Activated CD4-positive, alpha-beta T cell treated with anti-CD3 and anti-CD28 coated beads, Interleukin-2, amount 50 U/mL, for 24 hours (primary cell): ENCODE results near the gene ATRX.
"Not testable (repeated sequence)": the region's sequence is repeated elsewhere in the genome, so short reads cannot be mapped to it uniquely, and the experiment has no call there.

Source experiments
- DNase-seq, 2 donors: peaks; one replicate each; pipeline ENCODE4 v3.0.0-alpha.2; 2020; ENCODE audit warnings: low read depth in 1 of 2, low spot score in 1 of 2

The ATRX gene

DNA sequence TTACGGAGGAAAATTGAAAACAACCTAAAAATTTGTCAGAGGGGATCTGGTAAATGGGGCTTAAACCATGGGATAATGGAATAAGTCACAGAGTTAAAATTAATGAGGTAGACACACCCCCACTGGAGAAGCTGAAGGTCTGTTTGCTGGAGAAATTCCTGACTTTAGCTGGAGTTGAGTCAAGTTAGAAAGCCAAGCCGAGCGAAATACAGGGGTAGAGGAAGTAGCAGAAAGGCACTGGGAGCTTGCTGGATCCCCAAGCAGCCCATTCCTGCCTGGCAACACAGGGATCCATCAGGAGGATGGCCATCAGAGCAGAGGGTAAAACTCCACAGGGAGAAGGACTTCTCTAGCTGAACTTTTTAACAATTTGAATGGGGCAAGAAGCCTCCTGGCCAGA, 163.8 kb downstream of the ATRX start:
- no peak for DNase-seq

DNA sequence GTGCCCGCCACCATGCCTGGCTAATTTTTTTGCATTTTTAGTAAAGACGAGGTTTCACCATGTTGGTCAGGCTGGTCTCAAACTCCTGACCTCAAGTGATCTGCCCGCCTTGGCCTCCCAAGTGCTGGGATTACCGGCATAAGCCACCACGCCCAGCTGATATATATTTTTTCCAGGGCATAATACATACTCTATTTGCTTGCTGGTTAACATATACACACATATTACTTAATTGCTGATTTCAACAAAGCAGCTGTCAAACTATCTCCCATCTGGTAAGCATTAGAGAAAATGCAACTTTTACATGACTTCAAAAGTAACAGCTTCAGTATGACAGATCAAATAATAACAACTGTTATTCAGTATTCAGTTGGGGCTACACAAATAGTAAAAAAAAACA, 164.6 kb downstream of the ATRX start:
- not testable (repeated sequence) for DNase-seq

DNA sequence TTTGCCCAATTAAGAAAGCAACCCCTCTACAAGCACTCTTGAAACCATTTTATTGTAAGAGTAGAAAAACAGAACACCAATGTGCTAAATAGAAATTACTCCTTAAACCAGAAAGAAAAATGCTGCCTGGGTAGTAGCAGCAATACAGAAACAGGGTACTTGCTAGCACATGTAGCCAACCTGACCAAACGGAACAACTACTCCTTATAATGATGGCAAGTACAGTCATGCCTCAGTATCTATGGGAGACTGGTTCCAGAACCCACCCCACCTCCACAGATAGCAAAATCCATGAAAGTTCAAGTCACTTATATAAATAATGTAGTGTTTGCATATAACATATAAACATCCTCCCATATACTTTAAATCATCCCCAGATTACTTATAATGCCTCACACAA, 168.8 kb downstream of the ATRX start:
- no peak for DNase-seq

DNA sequence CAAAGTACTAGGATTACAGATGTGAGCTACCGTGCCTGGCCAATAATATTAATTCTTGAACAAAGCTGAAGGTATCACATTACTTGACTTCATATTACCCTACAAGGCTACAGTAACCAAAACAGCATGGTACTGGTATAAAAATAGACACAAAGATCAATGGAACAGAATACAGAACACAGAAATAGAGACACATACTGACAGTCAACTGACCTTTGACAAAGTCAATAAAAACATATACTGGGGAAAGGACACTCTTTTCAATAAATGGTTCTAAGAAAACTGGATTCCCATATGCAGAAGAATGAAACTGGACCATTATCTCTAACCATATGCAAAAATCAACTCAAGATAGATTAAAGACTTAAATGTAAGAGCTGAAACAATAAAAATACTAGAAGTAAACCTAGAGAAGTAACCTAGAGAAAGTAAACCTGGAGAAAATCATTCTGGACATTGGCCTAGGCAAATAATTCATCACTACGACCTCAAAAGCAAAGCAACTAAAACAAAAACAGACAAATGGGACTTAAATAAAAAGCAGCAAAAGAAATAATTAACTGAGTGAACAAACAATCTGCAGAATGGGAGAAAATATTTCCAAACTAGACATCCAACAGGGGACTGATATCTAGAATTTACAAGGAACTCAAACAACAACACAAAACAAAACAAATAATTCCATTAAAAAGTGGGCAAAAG, 182.2 kb downstream of the ATRX start:
- no peak for DNase-seq

DNA sequence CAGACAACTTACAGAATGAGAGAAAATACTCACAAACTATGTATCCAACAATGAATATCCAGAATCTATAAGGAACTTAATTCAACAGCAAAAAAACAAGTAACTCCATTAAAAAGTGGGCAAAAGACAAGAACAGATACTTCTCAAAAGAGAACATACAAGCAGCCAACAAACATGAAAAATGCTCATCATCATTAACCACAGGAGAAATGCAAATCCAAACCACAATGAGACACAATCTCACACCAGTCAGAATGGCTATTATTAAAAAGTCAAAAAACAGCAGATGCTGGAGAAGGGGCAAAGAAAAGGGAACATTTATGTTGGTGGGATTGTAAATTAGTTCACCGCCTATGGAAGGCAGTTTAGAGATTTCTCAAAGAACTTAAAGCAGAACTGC, 188.5 kb downstream of the ATRX start:
- no peak for DNase-seq

DNA sequence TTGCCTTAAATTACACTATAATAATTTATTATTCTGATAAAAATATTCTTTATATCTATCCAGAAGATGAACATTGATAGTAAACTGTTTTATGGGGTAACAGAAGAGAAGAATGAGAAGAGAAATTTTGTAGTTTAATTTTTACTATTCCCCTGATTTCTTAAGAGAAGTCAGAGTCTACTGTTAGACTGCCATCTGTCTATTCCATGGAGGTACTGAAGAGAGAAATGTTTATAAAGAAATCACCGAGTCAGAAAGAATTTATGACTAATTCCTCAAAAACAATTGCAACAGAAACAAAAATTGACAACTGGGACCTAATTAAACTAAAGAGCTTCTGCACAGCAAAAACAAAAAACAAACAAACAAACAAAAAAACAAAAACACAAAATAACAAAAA, 188.9 kb downstream of the ATRX start:
- DNase-seq = no peak

DNA sequence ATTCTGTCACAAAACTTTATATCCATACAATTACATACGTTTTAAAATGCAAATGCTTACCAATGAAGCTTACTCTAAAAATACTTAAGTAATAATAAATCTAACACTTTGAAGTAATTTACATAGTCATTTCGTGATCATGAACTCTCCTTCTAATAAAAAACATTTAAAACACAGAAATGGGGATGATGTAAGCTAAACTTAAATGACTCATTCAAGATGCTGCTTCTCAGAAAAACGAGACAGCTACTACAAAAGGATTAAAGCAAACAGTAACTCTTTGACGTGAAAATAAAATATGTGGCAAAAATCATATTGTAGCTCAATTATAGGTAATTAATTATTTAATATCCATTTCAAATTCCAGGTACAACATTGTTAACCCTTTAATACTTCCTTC, 190.2 kb downstream of the ATRX start:
- no peak for DNase-seq

DNA sequence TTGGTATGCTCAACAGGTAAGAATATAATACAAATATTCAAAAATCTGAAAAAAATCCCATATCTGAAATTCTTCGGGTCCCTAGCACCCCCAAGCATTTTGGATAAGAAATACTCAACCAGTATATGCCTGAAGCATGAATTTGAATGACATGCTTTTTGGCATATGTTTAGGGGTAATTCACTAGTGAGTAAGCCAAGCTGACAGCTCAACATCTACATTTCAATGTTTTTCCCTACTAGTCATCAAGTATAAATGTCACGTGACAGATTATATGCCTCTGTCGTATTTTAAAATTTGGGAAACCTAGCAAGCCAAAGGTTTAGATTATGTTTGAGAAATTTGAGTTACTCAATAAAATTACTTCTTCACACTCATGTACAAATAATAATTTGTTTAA, 213.7 kb downstream of the ATRX start:
- no peak for DNase-seq

DNA sequence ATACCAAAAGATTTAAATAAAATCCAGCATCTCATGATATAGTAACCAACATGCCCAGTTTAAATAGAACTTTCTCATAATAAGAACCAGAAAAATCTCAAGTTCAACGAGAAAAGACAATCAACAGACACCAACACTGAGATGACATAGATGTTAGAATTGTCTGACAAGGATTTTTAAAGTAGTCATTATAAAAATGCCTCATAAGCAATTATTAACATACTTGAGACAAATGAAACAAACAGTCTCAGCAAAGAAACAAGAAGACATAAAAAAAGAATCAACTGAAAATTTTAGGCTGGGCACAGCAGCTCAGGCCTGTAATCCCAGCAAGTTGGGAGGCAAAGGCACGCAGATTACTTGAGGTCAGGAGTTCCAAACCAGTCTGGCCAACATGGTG, 220.7 kb downstream of the ATRX start:
- DNase-seq = no peak

DNA sequence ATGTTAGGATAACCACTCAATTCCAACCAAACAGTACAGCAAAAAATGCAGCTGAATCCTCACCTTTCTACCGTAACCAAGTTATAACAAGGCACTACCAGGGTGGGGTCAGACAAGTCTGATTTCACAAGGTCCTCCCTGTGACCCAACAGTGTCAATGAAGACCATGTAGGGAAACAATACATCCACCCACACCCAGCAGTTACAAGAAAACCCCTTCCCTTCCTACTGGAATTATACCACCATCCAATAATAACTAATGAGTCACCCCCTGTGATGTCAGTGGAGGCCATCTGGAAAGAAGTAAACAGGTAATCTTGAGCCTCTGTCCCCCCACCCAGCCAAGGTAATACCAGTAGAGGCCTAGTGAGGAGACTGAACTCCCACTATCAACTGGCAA, 221.2 kb downstream of the ATRX start:
- no peak for DNase-seq

DNA sequence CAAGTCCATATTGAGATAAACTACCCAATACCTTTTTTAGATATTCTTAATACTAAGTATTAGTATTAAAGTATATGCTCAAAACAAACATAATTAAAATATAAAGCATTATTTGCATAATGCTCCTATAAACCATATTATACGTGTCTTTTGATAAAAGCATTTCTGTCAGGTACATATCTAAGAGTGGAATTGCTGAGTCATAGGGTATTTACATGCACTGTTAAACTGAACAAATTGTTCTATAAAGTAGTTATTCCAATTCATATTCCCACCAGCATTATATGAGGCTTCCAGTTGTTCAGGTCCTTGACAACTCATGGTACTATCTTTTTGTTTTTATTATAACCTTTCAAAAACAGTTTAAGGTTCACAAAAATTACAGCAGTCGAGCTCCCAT, 224.6 kb downstream of the ATRX start:
- no peak for DNase-seq

DNA sequence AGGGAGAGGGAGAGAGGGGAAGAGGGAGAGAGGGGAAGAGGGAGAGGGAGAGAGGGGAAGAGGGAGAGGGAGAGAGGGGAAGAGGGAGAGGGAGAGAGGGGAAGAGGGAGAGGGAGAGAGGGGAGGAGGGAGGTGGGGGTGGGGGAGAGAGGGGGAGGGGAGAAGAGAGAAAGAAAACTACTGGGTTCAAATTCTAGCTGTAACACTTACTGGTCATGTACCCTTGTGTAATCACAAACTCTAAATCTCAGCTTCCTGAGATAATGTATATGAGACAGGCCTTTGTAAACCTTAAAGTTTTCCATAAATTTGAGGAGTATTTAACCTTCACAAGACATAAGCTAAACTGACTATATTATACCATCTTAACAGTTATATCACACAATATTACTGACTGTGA, 229.7 kb downstream of the ATRX start:
- no peak for DNase-seq

DNA sequence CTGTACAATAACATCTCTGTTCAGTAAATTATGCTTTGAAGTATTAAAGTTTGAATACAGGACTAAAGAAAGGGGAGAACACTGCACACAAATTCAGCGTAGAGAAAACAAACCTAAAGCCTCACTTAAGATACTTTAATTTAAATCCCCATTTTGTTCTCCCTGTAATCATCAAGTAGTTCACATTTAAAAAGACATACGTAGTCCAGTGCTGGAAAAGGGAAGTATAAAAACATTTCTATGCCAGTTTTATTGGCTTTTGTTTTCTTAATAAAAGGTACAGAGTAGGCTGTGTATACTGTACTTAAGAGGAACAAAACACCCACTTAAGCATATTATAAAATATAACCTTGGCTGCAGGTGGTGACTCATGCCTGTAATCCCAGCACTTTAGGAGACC, 237.3 kb downstream of the ATRX start:
- DNase-seq = no peak

DNA sequence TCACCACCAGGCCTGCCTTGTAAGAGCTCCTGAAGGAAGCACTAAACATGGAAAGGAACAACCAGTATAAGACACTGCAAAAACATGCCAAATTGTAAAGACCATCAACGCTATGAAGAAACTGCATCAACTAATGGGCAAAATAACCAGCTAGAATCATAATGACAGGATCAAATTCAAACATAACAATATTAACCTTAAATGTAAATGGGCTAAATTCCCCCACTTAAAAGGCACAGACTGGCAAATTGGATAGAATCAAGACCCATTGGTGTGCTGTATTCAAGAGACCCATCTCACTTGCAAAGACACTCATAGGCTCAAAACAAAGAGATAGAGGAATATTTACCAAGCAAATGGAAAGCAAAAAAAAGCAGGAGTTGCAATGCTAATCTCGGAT, 246.2 kb downstream of the ATRX start:
- not testable (repeated sequence) for DNase-seq

DNA sequence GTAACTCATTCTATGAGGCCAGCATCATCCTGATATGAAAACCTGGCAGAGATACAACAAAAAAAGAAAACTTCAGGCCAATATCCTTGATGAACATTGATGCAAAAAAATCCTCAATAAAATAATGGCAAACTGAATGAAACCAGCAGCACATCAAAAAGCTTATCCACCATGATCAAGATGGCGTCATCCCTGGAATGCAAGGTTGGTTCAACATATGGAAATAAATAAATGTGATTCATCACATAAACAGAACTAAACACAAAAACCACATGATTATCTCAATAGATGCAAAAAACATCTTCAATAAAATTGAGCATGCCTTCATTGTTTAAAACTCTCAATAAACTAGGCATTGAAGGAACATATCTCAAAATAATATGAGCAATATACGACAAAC, 254.8 kb downstream of the ATRX start:
- not testable (repeated sequence) for DNase-seq

DNA sequence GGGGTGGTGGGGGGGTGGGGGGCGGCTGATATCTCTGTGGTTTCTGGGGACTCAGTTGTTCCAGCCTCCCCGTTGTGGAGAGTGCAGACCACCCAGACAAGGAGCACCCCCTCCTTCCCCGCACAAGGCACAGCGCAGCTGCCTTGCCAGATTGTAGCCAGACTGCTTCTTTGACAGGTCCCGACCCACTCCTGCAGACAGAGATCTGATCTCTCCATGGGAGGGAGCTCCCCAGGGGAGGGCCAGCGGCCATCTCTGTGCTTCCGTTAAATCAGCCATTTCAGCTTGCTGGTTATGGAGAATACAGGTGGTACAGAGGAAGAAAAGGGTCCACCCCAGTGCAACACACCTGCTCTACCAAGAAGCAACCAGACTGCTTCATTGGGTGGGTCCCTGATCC, 258.0 kb downstream of the ATRX start:
- no peak for DNase-seq

DNA sequence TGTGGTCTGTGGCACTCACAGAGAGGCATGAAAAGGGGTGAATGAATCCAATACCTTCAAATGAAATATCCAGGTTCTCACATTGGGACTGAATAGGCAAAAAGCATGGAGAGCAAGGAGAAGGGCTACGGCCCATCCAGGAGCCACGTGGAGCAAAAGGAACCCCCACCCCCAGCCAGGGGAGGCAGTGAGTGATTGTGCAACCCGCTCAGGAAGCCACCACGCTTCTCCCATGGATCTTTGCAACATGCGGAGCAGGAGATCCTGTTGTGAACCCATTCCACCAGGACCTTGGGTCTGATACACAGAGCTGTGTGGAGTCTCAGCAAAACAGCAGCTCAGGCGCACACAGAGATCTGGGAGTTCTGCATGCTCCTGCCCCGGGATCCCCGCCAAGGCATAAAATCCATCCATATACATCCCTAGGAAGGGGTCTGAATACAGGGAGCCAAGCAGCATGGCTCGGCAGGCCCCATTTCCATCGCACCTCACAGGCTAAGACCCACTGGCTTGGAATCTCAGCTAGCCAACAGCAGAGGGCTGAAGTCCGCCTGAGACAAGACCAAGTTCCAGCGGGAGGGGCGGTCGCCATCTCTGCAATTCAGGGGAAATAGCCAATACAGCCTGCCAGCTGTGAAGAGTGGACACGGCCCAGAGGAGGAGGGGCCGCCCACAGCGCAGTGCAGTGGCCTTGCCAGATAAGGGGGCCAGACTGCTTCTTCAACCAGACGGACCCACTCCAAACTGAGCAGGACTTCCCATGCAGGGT, 258.6 kb downstream of the ATRX start:
- DNase-seq = no peak

DNA sequence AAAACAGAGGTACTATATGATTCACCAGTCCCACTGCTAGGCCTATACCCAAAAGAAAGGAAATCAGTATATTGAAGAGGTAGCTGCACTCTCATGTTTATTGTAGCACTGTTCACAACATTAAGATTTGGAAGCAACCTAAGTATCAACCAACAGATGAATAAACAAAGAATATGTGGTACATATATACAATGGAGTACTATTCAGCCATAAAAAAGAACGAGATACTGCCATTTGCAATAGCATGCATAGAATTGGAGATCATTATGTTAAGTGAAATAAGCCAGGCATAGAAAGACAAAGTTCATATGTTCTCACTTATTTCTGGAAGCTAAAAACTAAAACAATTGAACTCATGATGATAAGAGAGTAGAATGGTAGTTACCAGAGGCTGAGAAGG, 266.3 kb downstream of the ATRX start:
- DNase-seq = no peak

DNA sequence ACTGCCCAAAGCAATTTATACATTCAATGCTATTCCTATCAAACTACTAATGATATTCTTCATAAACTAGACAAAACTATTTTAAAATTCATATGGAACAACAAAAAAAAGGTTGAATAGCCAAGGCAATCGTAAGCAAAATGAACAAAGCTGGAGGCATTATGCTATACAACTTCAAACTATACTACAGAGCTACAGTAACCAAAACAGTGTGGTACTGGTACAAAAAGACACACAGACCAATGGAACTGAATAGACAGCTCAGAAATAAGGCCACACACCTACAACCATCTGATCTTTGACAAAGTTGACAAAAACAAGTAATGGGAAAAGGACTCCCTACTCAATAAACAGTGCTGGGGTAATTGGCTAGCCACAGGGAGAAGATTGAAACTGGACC, 271.8 kb downstream of the ATRX start:
- no peak for DNase-seq

DNA sequence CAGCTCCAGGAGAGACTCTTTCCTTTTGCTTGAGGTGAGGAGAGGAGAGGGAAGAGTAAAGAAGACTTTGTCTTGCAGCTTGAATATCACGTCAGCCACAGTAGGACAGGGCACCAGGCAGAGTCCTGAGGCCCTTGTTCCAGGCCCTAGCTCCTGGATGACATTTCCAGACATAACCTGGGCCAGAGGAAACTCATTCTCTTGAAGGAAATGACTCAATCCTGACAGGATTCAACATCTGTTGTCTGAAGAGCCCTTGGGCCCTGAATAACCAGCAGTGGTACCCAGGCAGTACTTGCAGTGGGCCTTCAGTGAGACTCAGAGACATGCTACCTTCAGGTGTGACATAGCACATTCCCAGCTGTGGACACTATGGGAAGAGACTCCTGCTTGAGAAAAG, 276.0 kb downstream of the ATRX start:
- DNase-seq = no peak

DNA sequence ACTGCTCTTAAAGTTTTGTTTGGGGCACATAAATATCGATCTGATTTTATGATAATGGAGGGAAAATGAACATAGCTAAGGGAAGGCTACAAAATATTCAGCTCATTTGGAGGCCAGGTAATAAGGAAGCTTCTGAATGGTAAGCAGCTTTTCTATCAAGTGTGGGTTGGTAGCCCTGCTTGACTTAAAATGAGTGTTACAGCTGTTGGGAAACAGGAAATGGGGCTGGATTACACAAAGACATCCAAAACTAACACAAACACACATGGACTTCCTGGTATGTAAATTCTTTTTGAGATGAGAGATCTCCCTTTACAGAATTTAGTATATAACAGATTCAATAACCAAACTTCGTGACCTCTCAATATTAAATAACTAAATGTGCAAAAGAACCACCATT, 280.8 kb downstream of the ATRX start:
- DNase-seq = no peak

DNA sequence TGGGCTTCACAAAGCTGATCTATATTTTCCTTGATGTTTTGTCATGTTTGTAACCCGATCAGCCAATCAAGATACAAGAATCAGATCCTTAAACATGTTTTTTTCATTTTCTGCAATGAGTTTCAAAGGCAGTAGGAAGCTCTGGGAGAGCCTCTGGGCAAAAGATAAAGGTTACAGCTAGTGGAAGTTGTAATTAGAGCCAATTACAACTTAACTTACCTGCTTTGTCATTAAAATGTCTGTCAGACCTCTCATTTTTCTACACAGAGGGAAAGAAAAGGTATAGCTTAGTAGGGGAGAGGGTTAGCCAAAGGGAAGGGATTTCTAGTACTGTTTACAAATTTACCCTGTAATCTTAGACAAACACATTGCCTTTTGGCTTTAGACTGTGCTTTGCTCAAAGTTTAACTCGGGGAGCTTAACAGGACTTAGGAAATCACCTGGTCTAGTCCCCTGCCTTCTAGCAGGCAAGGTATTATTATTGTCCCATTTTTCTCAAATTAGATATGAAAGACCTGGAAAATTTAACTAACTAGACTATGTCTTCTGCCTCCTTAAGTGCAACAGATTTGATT, 283.0 kb downstream of the ATRX start:
- no peak for DNase-seq

DNA sequence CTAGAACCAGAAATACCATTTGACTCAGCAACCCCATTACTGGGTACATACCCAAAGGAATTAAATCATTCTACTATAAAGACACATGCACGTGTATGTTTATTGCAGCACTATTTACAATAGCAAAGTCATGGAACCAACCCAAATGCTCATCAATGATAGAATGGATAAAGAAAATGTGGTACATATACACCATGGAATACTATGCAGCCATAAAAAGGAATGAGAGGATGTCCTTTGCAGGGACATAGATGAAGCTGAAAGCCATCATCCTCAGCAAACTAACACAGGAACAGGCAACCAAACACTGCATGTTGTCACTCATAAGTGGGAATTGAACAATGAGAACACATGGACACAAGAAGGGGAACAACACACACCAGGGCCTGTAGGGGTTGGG, 285.9 kb downstream of the ATRX start:
- DNase-seq = not testable (repeated sequence)
